ENCODE results near the gene CAPN10. TPM values are rescaled to one million over a fixed set of nuclear protein-coding genes. Genes with fewer than 3 reads are reported as not detected.

Gene CAPN10
- total RNA-seq, 1 donor from 2014 or later = 18.2 TPM

Other genes starting within 250 kb of the CAPN10 start
- gene GPC1, start 151.1 kb upstream of the CAPN10 start, total RNA-seq = 82.5 TPM
- 11.4 TPM for gene ANKMY1, start 28.7 kb upstream of the CAPN10 start, total RNA-seq
- 3.8 TPM for gene DUSP28, start 26.4 kb upstream of the CAPN10 start, total RNA-seq
- 69.9 TPM for gene RNPEPL1, start 18.2 kb upstream of the CAPN10 start, total RNA-seq
- 1.9 TPM for gene GPR35, start 38.7 kb downstream of the CAPN10 start, total RNA-seq
- not detected for gene AQP12B, start 96.2 kb downstream of the CAPN10 start, total RNA-seq
- not detected for gene AQP12A, start 105.1 kb downstream of the CAPN10 start, total RNA-seq
- gene KIF1A, start 233.5 kb downstream of the CAPN10 start, total RNA-seq = not detected